Activated naive CD4-positive, alpha-beta T cell treated with anti-CD3 and anti-CD28 coated beads, Interleukin-2, amount 50 U/mL, for 72 hours (primary cell): ENCODE measurements around the gene ABHD12. TPM values are rescaled to one million over a fixed set of nuclear protein-coding genes. Genes with fewer than 3 reads are reported as not detected.
"Not testable (repeated sequence)": the region's sequence is repeated elsewhere in the genome, so short reads cannot be mapped to it uniquely, and the experiment has no call there.

Source experiments
- ATAC-seq, 2 donors: fragments of 150-1000 bp; cut with Tn5 transposase; 2 replicates each; pipeline ENCODE4 v1.10.0; 2021; ENCODE audit warnings: mild to moderate bottlenecking in 2 of 2, moderate library complexity in 2 of 2
- DNase-seq, 2 donors: peaks; one replicate each; pipeline ENCODE4 v3.0.0; 2021 to 2022; ENCODE audit warnings: low spot score in 2 of 2
- H3K27ac Mint-ChIP-seq, 2 donors: one replicate each; pipeline ENCODE4 v1.8.0; 2022; ENCODE audit warnings: mild to moderate bottlenecking in 2 of 2, mixed read lengths in 2 of 2
- H3K36me3 Mint-ChIP-seq, 2 donors: one replicate each; pipeline ENCODE4 v1.8.0; 2022; ENCODE audit warnings: mixed read lengths in 2 of 2
- H3K9me3 Mint-ChIP-seq, 2 donors: one replicate each; pipeline ENCODE4 v1.8.0; 2022; ENCODE audit warnings: mixed read lengths in 2 of 2
- total RNA-seq, 2 donors: library from RNA; stranded (reverse); gene quantifications; one replicate each; pipeline ENCODE4 v1.2.3, GENCODE V29; 2022

Gene ABHD12
- 10 to 100 TPM; 13.8 to 20.2 TPM for total RNA-seq

DNA sequence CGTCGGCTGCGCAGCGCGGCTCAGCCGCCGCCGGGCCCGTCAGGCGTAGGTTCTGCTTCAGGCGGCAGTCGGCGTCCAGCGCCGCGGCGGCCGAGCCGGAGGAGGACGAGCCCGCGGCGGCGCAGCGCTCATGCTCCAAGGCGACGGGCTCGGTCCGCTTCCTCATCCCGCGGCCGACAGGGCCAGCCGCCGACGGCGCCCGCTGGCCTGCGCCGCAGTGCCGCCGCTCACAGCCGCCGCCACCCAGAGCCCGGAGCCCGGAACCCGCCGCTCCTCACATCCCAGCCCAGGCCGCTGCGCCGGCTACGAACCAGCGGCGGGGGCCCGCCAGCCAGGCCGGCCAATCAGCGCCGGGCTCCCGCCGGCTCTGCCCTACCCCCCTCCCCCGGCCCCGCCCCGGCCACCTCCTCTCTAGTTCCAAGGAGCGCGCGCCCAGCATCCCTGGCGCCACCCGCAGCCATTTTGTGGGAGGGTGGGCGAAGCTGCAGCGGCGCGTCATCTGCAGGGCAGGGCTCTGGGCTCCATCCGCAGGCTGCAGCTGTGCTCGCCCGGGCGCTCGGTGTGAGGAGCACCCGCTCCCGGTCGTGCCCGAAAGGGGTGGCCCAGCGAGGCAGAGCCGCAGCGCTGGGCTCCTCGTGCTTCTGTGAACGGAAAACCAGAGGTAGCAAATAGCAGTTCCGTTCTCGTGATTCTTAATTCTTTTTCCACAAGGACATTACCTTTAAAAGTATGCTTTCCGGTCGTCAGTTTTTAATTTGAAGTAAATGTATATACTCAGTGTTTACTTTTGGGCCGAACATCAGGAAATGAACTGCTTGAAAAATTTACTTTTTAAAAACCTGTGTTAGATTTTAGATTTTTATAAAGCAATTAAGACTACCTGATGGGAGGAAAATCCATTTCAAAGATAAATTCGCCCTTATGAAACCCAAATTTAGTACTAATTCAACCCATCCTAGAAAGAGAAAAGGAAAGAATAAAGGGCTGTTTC lies at the start of gene ABHD12:
Gene ABHD12, minus strand, starts transcription at position 298 of the 991 bp plus-strand sequence. Its CDS starts 132 bp downstream, at position 166.
- peak within 1 kb of the TSS; percentile 65 to 76 for H3K27ac Mint-ChIP-seq
- ATAC-seq, result peak; percentile 96
- peaks cover 0 to 5% of the 10 kb centered on the region in 2 donors for H3K36me3 Mint-ChIP-seq
- H3K9me3 Mint-ChIP-seq, result no peaks in the 10 kb centered on the region
- peak; percentile 92 to 94 for DNase-seq

DNA sequence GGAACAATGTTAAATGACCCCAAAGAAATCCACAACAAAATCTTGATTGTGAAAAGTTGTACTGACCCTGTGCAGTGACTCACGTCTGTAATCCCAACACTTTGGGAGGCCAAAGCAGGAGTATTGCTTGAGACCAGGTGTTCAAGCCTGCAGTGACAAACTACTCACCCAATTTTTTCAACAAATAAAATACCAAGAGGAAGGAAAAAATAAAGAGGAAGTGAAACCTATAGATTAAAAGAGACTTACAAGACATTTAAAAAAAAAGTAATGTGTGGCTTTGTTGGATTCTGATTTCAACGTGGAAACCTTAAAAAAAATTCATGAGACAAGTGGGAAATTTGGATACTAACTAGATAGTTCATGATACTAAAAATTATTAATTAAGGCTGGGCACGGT lies 48.7 kb upstream of the ABHD12 start:
- Mint-ChIP-seq H3K27ac (peak overlapping the region in 1 of 2 donors; percentile 58), H3K36me3 (peaks cover 6 to 10% of the 10 kb centered on the region in 2 donors), H3K9me3 (no peaks in the 10 kb centered on the region)
- DNase-seq (no peak), ATAC-seq (no peak)

DNA sequence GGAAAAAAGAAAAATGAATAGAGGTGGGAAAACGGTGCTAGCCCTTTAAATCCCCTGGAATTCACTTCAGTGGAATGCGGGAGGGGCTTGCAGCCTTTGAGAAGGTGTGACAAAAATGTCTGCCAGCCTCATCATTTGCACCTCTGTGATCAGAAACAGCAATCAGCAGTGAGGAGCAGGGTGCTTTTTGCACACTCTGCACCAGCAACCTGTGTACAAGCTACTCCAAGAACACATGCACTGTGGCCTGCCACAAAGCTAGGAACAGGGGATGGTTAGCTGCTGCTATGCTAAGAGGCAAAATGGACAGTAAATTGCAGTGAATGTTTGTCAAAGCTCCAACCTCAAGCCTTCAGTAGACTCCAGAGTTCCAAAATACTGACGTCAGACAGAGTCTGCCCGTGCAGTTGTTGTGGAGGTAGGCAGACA lies 46.5 kb upstream of the ABHD12 start:
- DNase-seq (no peak), ATAC-seq (no peak)
- peaks cover 9 to 15% of the 10 kb centered on the region in 2 donors for H3K36me3 Mint-ChIP-seq

DNA sequence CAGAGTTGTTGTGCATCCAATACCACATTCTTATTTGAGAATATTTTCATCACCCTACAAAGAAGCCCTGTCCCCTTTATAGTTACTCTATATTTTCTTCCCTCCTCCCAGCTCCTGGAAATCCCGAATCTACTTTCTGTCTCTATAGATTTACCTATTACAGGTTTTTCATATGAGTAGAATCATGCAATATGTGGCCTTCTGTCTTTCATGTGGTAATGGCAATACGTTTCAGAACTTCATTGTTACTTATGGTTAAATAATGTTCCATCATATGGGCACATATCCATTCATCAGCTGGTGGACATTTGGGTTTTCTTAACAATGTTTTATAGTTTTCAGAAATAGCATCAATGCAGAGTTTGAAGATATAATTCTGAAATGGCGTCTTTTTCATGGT lies 33.9 kb upstream of the ABHD12 start:
- peak in 1 of 2 donors; percentile 60 for ATAC-seq
- H3K9me3 Mint-ChIP-seq, result peaks cover 0 to 4% of the 10 kb centered on the region in 2 donors
- DNase-seq, result no peak
- H3K27ac Mint-ChIP-seq, result no peak overlapping the region
- peaks cover 18 to 38% of the 10 kb centered on the region in 2 donors for H3K36me3 Mint-ChIP-seq

More for the DNA sequence above, 46.5 kb upstream of the ABHD12 start:
- no peak overlapping the region for H3K27ac Mint-ChIP-seq
- H3K9me3 Mint-ChIP-seq, result no peaks in the 10 kb centered on the region

DNA sequence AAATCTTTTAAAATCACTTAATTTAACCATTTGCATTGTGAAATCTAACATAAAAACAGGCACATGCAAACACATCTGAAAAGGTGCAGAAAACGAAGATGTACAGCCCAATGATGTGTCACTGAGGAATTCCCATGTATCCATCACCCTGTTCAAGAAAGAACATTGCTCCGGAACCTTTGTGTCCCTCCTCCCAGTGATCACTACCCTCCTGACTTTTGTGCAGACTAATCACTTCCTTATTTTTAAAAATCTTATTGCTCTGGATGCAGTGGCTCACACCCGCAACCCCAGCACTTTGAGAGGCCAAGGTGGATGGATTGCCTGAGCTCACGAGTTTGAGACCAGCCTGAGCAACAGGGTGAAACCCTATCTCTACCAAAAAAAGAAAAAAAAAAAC lies 31.4 kb upstream of the ABHD12 start:
- peaks cover 0 to 4% of the 10 kb centered on the region in 2 donors for H3K9me3 Mint-ChIP-seq
- no peak for DNase-seq
- H3K27ac Mint-ChIP-seq, result no peak overlapping the region
- ATAC-seq, result no peak
- peaks cover 10 to 27% of the 10 kb centered on the region in 2 donors for H3K36me3 Mint-ChIP-seq

DNA sequence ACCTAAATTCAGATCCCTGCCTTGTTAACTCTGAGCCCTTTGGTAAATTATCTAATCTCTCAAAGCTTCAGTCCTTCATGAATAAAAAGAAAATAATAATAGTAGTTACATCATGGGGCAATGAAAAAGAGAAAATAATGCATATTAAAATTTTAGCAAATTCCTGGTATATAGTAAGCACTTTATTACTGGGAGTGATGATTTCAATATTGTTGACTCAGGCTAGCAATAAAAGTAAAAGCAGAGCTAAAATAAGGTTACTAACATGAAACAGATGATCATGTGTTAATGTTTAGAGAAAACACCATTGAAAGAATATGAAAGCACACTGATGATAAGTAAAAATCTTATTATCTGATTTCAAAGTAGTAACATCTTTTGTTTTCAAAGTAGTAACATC lies 30.5 kb upstream of the ABHD12 start:
- no peak for DNase-seq
- ATAC-seq, result no peak
- Mint-ChIP-seq H3K36me3 (peaks cover 9 to 20% of the 10 kb centered on the region in 2 donors), H3K27ac (peak overlapping the region in 1 of 2 donors; percentile 5), H3K9me3 (peaks cover 0 to 3% of the 10 kb centered on the region in 2 donors)

DNA sequence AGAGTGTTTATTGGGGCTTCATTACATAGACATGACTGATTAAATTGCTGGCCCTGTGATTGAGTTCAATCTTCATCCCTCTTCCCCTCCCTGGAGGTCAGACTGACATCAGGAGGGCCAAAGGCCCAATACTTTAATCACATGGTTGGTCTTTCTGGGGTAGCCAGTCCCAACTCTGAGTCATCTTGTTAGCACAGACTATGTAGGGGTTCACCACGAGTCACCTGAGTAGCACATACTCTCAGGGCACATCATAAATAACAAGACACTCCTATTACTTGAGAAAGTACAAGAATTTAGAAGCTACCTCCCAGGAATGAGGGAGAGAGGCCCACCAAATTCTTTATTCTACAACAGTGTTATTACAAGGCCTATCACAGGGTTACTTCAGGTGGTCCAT lies 28.1 kb upstream of the ABHD12 start:
- no peak for DNase-seq
- ATAC-seq, result peak in 1 of 2 donors; percentile 50
- Mint-ChIP-seq H3K36me3 (peaks cover 0 to 4% of the 10 kb centered on the region in 2 donors), H3K9me3 (no peaks in the 10 kb centered on the region), H3K27ac (no peak overlapping the region)

DNA sequence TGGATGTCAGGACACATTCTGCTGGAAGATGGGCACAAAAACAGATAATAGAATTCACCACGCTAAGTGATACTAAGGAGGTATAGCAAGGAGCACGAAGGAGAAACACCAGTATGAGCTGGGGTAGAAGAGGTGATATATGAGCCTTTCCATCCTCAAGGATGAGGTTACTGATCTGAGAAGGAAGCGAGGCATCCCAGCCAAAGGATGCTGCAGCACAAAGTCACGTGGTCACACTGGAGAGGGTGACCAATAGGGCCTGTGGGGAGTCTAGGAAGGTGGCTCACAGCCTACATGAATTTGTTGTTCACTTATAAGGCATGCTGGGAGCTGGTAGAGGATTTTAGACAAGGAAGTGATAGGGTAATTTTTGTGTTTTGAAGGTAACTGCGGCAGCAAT lies 18.3 kb upstream of the ABHD12 start:
- Mint-ChIP-seq H3K27ac (peak overlapping the region; percentile 11 to 95), H3K9me3 (peaks cover 0 to 7% of the 10 kb centered on the region in 2 donors), H3K36me3 (peaks cover 21 to 28% of the 10 kb centered on the region in 2 donors)
- no peak for DNase-seq
- ATAC-seq, result no peak

DNA sequence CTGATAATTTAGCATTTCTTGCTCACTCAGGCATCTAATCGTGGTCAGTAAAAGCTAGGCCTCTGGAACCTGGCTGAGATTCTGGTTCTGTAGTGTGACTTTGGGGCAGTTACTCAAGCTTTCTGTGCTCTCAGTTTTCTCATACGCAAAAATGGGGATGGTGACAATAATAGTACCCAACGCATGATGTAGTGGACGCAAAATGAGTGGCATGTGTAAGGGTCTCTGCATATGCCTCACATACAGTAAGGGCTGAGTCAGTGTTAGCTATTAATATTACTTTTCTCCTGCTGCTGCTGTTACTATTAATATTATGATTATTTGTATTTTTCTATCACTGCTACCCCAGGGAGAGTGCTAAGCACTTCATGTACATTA lies 17.5 kb upstream of the ABHD12 start:
- ATAC-seq, result peak in 1 of 2 donors; percentile 35
- Mint-ChIP-seq H3K9me3 (peaks cover 5 to 11% of the 10 kb centered on the region in 2 donors), H3K36me3 (peaks cover 26 to 33% of the 10 kb centered on the region in 2 donors), H3K27ac (peak overlapping the region; percentile 95 to 96)
- DNase-seq, result no peak

DNA sequence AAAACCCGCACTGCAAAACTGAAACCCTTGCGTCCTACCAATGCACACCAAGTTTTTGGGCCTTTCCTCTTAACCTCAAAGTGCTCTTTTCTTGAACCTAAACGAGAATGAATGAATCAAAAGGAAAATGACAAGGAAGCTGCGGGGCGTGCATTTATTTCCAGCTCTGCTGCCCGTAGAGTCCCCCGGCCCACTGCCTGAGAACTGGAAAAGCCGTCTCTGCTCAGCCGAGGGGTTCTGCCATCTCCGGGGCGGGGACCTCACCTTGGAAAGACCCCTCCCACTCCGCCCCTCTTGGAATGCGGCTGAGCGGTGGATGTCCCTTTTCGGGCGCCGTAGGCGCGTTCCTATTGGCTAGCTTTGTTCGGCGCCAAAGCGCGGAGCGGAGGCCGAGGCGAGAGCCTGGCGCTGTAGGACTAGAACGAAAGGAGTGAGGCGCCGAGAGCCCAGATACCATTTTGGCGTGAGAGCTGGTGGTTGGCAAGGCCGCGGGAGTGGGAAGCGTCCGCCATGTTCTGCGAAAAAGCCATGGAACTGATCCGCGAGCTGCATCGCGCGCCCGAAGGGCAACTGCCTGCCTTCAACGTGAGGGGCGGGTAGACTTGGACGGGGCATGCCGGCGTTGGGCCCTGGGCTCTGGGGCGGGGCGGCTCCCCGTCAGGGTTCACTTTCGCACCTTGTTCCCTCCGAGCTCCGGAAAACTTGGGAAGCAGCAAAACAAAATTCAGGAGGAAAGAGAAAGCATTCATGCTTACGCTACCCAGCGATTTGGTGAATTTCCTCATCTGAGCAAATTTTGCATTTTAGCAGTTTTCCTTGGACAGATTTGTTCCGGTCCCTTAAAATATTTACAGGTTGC lies 16.9 kb upstream of the ABHD12 start, which contains the start of gene GINS1:
Gene GINS1, plus strand, starts transcription at position 363 of the 859 bp plus-strand sequence. Its CDS starts 148 bp downstream, at position 511.
- DNase-seq (peak; percentile 86 to 93), ATAC-seq (peak; percentile 89 to 94)
- H3K36me3 Mint-ChIP-seq, result peaks cover 30 to 37% of the 10 kb centered on the region in 2 donors
- H3K27ac Mint-ChIP-seq, result peak within 1 kb of the TSS; percentile 95 to 96
- peaks cover 8 to 14% of the 10 kb centered on the region in 2 donors for H3K9me3 Mint-ChIP-seq

DNA sequence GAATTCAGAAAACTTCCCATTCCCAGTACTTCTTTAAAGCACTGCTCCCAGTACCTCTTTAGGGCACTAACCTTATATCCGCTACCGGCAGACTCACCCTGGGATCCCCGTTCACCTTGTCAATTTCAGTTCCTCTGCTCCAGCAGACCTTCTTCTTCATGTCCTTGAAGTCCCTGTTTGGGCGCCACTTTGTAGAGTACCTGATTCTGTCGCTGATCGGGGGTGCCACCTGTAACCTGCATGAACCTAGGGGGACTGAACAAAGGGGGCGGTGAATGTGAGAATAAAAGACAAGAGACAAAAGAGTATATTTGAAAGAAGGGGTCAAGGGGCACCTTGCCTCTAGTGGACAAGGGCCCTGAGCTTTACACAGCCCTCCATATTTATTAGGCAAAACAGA lies 11.9 kb upstream of the ABHD12 start:
- no peak overlapping the region for H3K27ac Mint-ChIP-seq
- H3K9me3 Mint-ChIP-seq, result peaks cover 11 to 17% of the 10 kb centered on the region in 2 donors
- ATAC-seq, result no peak
- DNase-seq, result no peak
- peaks cover 15 to 23% of the 10 kb centered on the region in 2 donors for H3K36me3 Mint-ChIP-seq

DNA sequence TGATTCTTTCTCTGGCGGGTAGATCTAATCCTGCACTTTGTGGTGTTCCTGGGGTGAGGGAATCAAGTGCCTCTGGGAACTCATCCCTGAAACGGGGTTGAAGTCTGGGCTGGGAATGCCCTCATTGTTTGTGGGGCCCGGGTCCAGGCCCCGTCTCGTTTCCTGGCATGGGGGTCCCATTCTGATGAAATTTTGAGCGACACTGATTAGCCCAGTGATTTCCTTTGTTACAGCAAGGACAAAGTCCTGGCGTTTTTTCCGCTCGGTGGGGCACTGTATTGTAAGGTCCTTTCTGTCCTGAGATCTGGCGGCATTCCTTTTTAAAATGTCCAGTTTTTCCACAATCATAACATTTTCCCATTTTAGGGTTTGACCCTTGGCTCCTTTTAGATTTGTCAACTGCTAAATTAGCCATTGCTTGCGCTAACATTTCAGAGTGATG lies 9.7 kb upstream of the ABHD12 start:
- not testable (repeated sequence) for H3K27ac Mint-ChIP-seq, DNase-seq, ATAC-seq
- peaks cover 11 to 19% of the 10 kb centered on the region in 2 donors for H3K36me3 Mint-ChIP-seq
- H3K9me3 Mint-ChIP-seq, result peaks cover 11 to 17% of the 10 kb centered on the region in 2 donors

DNA sequence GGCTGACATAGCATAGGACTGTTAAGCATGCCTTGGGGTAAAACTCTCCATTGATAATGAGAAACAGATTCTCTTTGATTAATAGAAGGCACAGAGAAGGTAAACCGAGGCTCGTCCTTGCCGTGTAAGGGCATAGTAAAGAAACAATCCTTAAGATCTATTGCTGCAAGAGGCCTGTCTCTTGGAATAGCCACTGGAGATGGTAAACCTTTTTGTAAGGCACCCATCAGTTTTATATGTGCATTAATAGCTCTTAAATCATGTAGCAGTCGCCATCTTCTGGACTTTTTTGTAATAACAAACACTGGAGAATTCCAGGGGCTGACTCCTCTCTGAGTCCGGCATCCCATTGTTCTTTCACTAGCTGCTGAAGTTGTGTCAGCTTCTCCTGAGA lies 8.4 kb upstream of the ABHD12 start:
- Mint-ChIP-seq H3K9me3 (peaks cover 10 to 11% of the 10 kb centered on the region in 2 donors), H3K36me3 (peaks cover 11 to 13% of the 10 kb centered on the region in 2 donors), H3K27ac (no peak overlapping the region)
- ATAC-seq (peak in 1 of 2 donors; percentile 63), DNase-seq (peak in 1 of 2 donors; percentile 23)

DNA sequence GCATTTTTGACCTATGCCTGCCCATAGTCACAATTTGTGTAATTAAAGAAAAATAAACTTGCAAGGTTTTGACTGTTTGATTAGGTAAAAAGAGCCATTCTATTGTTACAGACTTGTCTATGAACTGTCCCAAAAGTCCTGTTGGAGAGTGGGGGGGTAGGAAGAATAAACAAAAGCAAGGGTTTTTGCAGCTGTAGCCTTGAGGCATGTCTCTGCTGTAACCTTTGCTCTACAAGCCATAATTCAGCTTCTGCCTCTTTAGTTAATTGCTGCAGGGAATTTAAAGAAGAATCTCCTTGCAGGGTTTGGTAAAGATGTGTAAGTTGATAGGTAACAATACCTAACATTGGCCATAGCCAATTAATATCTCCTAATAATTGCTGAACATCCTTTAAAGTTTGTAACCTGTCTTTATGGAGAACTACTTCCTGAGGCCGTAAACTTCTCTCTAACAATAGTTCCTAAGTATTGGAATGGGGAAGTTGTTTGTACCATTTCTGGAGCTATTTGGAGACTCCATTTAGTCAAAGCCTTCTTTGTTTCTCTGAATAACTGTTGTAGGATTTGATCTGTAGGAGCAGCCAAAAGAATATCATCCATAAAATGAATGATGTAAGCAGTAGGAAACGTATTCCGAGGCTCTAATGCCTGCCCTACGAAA lies 7.9 kb upstream of the ABHD12 start:
- DNase-seq (no peak), ATAC-seq (no peak)
- H3K36me3 Mint-ChIP-seq, result peaks cover 10 to 11% of the 10 kb centered on the region in 2 donors
- H3K27ac Mint-ChIP-seq, result no peak overlapping the region
- H3K9me3 Mint-ChIP-seq, result peaks cover 9% of the 10 kb centered on the region in 2 donors

DNA sequence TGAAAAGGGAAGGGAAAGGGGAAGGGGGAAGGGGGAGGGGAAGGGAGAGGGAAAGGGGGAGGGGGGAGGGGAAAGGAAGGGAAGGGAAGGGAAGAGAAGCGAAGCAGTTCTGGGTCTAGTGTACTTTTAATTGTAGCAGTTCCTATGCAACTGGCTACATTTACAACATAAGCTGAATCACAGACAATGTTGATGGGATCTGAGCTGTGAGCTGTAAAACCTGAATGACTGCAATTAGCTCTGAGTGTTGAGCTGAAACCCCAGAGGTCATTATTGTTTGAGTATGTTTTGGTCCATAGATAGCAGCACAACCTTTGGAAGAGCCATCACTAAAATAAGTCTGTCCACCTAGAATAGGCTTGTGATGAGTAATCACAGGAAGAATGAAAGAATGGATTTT lies 7.2 kb upstream of the ABHD12 start:
- peaks cover 5% of the 10 kb centered on the region in 2 donors for H3K36me3 Mint-ChIP-seq
- H3K27ac Mint-ChIP-seq, result no peak overlapping the region
- no peak for DNase-seq
- peaks cover 5% of the 10 kb centered on the region in 2 donors for H3K9me3 Mint-ChIP-seq
- ATAC-seq, result no peak

DNA sequence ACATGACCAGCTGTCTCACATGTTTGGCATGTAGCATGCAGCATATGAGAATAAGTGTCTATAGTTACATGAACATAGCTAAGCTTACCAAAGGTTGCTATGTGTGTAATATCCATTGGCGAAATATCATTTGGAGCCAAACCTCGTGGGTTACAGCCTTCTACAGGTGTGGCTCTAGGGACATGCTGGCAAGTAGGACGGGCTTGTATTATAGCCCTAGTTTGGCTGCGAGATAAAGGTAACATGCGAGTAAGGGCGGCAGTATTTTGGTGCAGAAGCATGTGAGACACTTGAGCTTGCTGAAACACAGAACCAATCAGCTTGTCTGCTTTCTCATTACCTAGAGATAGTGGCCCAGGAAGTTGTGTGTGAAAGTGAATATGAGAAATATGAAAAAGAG lies 6.5 kb upstream of the ABHD12 start:
- ATAC-seq, result no peak
- DNase-seq, result no peak

More for the DNA sequence above, 6.5 kb upstream of the ABHD12 start:
- Mint-ChIP-seq H3K27ac (peak overlapping the region in 1 of 2 donors; percentile 29), H3K36me3 (no peaks in the 10 kb centered on the region), H3K9me3 (no peaks in the 10 kb centered on the region)
